UCSD-AML1 (cell line): ENCODE results near the gene CPN2.
A peak's percentile ranks its signal among the peaks of the same experiment; 100 is the strongest.

ENCODE experiments used
- DNase-seq: peaks from one replicate; lab custom pipeline; 2025; ENCODE audit not compliant: unreplicated experiment; lab: John Stamatoyannopoulos, UW

Gene CPN2

GRCh38 chr3:194351080-194351672 is at the start of gene CPN2:
Gene CPN2, minus strand, starts transcription at chr3:194351328. Its CDS starts 8,626 bp downstream, at chr3:194342702.
- no peak for DNase-seq

- DNase-seq, result no peak
These were observed 48.8 kb upstream of the CPN2 start for GRCh38 chr3:194399874-194400411.

- no peak for DNase-seq
These were observed 48.0 kb upstream of the CPN2 start, which contains the start of gene GP5 for GRCh38 chr3:194399166-194399565. Gene GP5, minus strand, starts transcription at chr3:194399266. Its CDS starts 984 bp downstream, at chr3:194398282.

GRCh38 chr3:194397757-194398312 is 46.7 kb upstream of the CPN2 start:
- DNase-seq, result peak; percentile 37

GRCh38 chr3:194396859-194397756 is 46.0 kb upstream of the CPN2 start:
- DNase-seq, result no peak

- no peak for DNase-seq
These were observed 45.4 kb upstream of the CPN2 start for GRCh38 chr3:194396539-194396858.

GRCh38 chr3:194395778-194396538 is 44.8 kb upstream of the CPN2 start:
- peak; percentile 30 for DNase-seq

- no peak for DNase-seq
These were observed 44.1 kb upstream of the CPN2 start for GRCh38 chr3:194395212-194395611.

GRCh38 chr3:194392576-194392975 is 41.4 kb upstream of the CPN2 start:
- no peak for DNase-seq

GRCh38 chr3:194390835-194391234 is 39.7 kb upstream of the CPN2 start:
- DNase-seq, result no peak

GRCh38 chr3:194389269-194389668 is 38.1 kb upstream of the CPN2 start:
- DNase-seq, result no peak

GRCh38 chr3:194387926-194388418 is 36.8 kb upstream of the CPN2 start:
- DNase-seq, result no peak

GRCh38 chr3:194387276-194387675 is 36.1 kb upstream of the CPN2 start:
- no peak for DNase-seq

- DNase-seq, result no peak
These were observed 35.5 kb upstream of the CPN2 start for GRCh38 chr3:194386648-194387047.

GRCh38 chr3:194386066-194386465 is 34.9 kb upstream of the CPN2 start:
- DNase-seq, result no peak

GRCh38 chr3:194384569-194385001 is 33.5 kb upstream of the CPN2 start:
- DNase-seq, result no peak

GRCh38 chr3:194384156-194384555 is 33.0 kb upstream of the CPN2 start:
- DNase-seq, result no peak

- no peak for DNase-seq
These were observed 32.3 kb upstream of the CPN2 start for GRCh38 chr3:194383276-194383940.

GRCh38 chr3:194382892-194383223 is 31.7 kb upstream of the CPN2 start:
- DNase-seq, result no peak

GRCh38 chr3:194382196-194382891 is 31.2 kb upstream of the CPN2 start:
- DNase-seq, result no peak
